Putamen (tissue), 1 donor: ENCODE data around the gene FAM124A.

ENCODE experiments used
- DNase-seq: peaks from one replicate; pipeline ENCODE4 v3.0.0-alpha.2; 2016; ENCODE audit warnings: low spot score

FAM124A gene, protein sequence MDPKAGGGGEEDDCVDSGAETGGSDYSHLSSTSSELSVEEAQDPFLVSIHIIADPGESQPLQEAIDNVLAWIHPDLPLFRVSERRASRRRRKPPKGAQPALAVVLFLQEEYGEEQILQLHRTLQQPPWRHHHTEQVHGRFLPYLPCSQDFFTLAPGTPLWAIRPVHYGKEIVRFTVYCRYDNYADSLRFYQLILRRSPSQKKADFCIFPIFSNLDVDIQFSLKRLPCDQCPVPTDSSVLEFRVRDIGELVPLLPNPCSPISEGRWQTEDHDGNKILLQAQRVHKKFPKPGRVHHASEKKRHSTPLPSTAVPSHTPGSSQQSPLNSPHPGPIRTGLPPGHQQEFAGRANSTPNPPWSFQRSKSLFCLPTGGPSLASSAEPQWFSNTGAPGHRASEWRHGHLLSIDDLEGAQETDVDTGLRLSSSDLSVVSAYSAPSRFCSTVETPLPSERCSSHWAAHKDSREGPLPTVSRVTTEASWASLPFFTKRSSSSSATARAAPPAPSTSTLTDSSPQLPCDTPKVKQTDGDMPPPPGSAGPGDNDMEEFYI

DNA sequence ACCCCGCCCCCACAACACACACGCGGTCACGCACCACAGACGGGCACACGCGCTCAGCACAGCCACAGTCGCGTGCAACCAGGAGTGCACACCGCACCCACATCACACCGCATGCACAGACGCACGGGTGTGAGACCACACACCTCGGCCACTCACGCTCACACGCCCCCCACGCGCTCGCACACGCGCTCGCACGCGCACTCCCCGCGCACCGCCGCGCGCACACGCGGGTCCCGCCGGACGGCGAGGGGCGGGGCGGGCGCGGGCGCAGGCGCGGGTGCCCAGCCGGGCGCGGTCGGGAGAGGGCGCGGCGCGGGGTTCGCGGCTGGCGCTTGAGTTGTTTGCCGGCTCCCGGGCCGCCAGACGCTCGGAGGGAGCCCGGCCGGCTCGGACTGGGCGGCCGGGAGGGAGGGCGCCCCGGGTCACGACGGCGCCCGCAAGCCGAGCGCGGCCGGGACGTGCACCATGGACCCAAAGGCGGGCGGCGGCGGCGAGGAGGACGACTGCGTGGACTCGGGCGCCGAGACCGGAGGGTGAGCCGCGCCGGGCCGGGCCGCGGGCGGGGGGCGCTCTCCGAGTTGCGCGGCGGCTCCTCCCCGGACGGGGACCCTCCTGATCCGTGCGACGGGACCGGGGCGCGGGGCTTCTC, at the start of gene FAM124A:
Gene FAM124A (plus strand): TSS at position 362 of the 649 bp plus-strand sequence. CDS start 104 bp downstream, at position 466.
- DNase-seq, result peak; percentile 77

DNA sequence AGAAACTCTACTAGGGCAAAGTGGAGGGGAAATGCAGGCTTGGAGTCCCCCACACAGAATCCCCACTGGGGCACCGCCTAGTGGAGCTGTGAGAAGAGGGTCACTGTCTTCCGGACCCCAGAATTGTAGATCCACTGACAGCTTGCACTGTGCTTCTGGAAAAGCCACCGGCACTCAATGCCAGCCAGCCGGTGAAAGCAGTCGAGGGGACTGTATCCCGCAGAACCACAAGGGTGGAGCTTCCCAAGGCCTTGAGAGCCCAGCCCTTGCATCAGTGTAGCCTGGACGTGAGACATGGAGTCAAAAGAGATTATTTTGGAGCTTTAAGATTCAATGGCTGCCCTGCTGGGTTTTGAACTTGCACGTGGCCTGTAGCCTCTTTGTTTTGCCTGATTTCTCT, 47.2 kb upstream of the FAM124A start:
- DNase-seq, result no peak

DNA sequence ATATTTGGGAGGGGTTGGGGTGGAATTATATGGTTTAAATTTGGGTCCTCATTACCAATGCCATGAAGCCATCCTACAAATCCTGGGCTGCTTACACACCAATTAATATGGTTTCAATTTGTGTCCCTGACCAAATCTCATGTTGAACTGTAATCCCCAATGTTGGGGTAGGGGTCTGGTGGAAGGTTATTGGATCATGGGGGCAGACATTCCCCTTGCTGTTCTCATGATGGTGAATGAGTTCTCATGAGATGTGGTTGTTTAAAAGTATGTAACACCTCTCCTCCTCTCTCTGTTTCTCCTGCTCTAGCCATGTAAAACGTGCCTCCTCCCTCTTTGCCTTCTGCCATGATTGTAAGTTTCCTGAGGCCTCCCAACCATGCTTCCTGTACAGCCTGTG, 46.6 kb upstream of the FAM124A start:
- no peak for DNase-seq

DNA sequence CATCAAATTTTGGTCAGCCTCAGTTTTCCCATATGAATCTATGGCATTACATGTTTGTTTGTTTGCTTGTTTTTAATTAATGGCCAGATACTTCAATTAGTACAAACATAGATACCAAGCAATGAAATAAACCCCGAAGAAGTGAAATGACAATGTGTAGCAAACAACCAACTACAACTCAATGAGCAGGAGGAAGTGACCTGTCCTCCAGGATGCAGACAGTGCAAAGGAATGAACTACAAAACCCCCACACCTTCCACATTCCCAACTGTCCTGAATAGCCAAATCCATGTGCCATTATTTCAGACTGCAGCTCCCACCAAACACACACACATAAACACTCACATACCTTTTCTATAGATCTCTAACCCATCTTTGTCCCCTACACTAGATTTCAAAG, 45.0 kb upstream of the FAM124A start:
- DNase-seq, result no peak

DNA sequence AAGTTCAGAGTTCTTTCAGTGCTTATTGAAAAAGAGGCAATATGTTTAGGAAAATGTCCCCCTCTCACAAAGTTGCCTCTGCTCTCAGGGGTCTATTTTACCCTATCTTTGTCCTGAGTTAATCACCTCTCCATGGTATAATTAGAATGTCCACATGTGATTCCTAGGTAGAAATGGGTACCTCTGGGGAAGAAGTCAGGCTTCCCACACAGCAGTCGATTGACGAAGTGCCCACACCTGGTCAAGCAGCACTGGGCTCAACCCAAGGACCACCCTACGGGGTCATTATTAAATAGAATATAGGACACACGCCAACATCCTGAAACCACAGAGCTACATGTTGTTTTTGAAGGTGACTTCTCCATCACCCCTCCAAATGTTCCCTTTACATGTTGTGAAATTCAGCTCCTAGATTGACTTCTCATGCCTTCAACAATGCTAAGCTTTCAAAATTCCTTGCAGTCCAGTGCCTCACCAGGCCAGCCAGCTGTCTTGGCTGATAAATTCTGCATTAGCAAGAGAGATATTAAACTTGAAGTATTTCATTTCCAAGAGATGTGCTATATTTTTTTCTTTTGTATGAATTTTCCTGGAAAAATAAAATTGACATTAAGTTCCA, 43.6 kb upstream of the FAM124A start:
- DNase-seq, result no peak

DNA sequence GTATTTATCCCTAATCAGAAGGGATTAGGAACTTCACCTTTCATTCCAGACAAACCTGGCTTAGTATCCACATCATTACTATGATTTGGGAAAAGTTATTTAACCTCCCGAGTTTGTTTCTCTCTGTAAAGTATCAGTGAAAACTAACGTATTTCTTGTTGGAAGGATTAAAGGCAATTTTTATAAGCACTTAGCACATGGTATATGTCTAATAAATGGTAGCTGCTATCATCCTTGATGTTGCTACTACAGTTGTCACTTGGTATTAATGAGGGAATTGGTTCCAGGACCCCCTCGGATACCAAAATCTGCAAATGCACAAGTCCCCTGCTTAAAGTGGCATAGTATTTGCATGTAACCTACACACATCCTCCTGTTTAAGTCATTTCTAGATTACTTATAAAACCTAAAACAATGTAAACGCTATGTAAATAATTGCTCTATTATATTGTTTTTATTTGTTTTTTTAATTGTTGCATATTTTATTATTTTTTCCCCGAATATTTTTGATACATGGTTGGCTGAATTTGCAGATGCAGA, 42.7 kb upstream of the FAM124A start:
- no peak for DNase-seq

DNA sequence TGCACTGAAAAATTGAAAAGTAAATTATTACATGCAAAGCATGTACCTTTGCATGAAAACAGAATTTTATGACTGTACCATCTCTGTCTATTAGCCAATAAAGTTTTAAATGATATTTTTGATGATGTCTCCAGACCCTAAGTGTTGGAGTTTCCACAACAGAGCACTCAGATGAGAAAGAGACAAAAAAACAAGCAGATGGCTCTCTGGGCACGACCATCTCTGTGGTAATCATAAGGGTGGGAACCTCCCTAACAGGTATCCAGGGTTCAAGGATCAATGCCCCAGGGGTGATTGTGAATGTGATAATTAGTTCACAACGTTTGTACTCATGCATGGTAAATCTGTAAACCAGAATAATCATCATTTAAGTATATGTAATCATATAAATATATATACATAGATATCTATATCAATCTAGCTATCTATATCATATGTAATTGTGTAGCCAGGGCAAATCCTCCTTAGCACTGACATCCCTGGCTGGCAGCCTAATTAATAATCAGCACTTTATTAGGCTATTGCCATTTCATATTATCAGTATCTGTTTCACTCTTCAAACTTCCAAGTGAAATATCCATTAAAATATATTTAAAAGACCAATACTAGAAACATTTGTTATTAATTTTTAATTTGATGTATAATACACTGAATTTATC, 41.2 kb upstream of the FAM124A start:
- DNase-seq, result no peak

DNA sequence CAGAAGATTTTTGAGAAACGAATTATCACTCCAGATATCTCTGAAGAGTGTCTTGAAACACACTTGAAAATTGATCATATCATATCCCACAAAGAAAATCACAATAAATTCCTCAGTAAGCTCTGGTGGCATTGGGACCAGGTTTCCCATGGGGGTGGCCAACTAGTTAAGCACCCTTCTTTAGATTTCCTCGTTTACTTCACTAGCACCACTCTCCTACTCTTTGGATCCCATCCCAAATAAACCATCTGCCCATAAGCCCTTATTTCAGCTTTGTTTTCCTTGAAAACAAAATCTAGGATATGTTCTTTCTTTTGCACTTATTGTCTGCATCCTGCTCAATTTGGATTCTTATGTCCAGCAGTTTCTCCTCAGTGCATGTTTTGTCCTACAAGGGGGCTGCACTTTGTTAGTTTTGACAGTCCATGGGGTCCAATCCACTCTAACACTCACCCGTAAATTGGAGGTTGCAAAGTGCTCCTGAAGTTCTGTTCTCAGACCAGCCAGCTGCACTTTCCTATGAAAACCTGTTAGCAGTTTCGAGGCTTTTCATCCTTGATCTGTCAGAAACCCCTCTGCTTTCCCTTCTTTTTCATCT, 40.3 kb upstream of the FAM124A start:
- DNase-seq, result no peak

DNA sequence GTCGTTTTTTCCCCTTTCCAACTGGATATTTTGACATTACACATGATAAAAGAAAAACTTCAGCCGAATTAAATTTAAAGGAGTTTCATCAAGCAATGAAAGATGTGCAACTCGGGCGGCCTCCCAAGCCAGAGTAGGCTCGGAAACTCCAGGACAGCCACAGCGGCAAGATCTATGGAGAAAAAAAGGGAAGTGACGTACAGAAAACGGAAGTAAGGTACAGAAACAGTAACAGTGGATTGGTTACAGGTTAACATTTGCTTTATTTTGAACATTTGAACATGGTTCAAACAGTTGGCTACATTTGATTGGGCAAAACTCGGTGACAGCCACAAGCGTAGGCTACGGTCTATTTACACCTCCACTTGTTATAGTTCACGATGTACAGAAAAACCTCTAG, 30.5 kb upstream of the FAM124A start:
- DNase-seq, result no peak

DNA sequence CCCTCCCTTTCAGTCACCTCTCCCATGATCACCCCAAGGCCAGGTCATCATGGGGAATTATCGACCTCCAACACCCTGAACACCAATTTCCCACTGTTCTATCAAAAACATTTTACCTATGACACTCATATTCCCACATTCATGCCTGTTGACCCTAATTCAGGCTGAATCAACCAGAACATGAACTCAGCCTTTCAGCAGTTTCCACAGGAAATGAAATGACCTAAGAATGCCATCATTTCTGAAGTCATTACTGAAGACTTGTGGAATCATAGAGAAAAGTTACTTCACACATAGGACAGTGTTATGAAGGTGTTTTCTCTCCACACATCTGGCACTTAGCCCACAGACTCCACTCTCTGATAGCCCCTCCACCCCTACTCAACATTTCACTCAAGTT, 29.9 kb upstream of the FAM124A start:
- no peak for DNase-seq

DNA sequence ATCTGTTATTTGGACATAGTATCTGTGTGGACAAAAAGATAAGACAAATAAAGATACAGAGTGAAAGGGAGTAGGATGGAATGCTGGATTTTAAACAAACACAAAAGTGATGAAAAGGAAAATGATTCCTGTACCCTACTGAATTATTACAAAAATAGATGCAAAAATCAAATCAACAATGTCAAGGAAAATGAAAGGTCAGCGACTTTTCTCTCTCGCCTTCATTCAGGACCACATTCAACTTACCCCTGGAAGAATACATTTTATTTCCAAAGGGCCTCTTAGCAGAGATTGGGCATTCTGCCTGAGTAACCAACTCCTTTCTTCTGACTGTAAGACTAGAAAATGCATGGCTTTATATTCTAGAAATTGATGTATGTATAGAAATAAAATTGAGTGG, 28.8 kb upstream of the FAM124A start:
- no peak for DNase-seq

DNA sequence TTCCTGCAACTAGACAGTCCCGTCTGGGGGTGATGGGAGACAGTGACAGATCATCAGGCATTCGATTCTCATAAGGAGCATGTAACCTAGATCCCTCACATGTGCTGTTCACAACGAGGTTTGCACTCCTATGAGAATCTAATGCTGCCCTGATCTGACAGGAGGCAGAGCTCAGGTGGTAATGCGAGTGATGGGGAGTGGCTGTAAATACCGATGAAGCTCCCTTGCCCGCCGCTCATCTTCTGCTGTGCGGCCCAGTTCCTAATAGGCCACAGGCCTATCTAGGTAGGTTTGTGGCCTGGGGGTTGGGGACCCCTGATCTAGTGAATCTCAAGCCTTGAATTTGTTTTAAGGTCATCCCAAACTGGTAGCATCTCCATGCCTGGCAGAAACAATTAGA, 27.3 kb upstream of the FAM124A start:
- DNase-seq, result no peak

DNA sequence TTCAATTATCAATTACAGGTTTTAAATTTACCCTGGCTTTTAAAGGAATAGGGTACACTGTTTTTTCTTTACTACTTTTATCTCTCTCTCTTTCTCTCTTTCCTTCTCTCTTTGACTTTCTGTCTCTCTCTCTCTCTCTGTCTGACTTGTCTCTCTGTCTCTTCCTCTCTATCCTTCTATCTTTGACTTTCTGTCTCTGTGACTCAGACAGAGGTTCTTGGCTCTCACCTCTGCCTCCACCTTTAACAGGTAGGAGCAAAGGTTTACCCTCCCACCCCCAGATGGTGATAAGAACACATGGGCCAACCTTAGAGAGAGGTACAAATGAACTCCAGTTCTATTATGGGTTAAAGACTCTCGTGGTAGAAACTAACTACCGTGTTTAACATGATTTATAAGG, 20.3 kb upstream of the FAM124A start:
- no peak for DNase-seq

DNA sequence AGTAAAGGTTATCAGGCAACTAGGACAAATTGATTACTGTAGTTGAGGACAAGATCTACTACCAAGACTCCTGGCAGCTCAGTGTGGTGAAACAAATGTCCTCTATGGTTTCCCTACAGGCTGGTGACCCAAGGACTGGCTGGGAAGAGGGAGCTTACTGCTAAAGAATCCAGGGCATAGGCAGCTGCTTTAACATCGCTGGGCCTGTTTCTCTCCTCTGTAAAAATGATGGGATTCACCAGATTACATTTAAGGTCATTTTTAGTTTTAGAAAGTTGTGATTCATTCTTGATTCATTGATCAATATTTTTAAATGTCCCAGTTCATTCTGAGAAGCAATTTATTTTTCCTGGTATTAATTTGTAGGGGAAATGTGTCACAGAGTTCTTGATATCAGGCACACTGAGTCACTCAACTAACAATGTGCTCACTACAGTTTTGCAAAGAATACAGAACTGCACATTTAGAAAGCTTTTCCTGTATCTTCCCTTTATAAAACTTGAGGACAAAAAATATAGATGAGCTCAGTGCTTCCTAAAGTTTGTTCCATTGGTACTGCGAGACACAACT, 19.6 kb upstream of the FAM124A start:
- no peak for DNase-seq

DNA sequence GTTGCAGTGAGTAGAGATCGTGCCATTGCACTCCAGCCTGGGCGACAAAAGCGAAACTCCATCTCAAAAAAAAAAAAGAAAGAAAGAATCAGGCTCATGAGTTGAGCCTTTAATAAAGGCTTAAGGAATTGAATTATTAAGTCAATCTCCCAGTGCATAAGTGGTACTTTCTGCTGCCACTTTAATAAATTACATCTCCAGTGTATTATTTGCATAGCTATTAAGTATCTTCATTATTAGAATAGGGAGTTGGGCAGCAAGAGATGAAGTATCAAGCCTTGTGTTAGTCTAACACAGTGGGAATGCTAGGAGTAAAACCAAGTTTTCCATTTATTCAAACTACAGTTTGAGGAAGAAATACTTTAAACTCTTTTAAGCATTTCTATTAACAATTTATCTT, 15.6 kb upstream of the FAM124A start:
- no peak for DNase-seq

DNA sequence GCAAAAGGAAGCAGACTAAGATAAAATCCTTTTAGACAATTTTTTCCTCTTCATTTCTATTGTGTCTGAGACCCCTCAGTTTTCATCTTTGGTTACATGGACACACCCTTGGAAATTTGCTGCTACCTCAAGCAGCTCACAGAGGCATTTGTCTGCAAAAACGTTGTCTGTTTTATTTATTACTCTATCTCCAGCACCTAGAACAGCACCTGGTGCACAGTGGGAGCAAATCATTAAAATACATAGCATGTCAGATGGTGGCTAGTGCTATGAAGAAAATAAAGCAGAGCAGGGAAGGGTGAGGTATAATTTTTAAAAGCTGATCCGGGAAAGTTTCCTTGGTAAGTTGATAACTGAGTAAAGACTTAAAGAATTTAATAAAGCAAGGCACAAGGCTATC, 14.3 kb upstream of the FAM124A start:
- no peak for DNase-seq

DNA sequence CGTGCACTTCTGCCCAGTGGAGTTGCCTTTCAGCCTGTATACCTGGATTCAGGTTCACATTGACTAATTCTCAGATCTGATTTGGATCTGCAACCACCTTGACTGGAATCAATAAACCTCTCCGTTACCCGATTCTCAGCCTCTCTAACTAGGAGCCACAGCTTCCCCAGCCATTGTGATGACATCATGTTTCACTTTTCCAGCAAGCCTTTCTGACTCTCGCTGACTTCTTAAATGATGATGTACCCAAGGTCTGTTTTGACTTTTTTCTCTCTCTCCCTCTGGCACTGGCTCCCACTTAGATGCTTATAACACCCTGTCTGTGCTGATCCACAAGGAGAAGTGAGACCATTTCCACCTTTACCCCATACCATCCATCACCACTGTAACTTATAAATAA, 13.5 kb upstream of the FAM124A start:
- no peak for DNase-seq

DNA sequence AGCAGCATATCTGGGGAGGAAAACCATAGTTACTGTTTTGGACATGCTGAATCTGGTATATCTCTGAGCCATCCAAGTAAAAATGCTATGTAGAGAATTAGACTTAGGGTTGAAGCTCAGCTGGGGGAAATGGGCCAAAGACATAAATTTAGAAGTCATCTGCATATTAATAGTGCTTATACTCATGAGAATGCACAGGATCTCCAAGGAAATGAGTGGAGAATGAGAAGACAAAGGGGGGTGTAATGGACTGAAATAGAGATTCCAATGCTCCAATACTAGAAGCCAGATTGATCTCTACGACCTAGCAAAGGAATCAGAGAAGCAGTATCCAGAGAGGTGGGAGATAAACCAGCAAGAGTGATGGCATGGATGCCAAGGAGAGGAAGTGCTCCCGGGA, 10.3 kb upstream of the FAM124A start:
- DNase-seq, result no peak

DNA sequence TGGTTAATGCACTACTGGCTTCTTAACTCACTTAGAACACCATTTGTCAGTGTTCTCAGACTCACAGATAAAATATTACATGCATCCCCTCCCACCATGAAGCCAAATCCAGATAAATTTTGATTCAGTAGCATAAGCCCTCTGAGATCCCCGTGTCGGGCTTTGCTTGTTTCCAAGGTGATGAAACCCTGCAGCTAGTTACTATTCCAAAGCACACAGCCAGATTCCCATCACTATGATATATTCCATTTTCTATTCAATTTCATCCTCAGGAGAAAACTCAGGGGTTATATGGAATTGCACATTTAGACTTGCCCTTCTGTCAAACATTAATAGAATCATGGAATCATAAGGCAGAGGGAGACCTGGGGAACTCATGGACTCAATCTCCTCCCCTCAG, 9.4 kb upstream of the FAM124A start:
- no peak for DNase-seq

DNA sequence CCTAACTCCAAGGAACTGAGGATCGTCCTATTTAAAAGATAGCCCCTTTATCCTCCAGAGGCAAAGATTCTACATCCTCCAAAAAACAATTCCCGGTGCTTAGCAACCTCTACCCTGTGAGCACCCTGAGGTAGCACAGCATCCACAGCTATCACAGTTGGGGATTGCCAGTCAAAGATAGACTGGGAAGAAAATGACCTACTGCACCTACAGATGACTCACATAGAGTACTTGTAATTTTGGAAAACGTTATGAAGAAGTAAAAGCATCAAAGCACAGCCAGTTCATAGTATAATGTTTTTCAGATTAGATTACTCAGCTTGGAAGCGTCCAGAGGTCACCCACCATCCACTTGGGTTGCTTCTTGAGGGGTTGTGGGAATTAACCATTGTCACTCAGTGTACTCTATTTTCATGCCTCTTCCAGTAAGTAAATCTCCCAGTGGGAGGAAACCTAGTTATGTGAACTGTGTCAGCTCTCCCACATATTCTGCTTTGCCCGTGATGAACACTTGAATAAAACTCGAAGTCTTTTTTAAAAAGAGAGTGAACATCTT, 8.9 kb upstream of the FAM124A start:
- DNase-seq, result peak; percentile 53

DNA sequence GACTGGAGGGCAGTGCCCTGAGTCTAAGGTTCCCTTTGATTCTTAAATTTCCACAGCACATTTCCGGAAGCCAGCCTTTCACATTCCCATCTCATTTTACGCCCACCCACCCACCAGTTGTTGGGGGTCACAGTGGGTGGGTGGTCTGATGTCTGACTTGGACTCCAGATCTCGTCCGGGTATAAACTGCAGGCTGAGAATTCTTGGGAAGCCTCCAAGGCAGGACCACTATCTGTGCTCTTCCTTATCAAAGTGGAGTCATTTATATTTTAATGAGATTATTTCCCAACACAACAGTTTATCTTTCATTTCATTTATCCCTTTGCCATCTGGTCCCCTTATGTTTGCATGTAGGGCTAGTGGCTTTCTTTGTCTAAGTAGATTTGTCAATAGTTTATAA, 3.6 kb upstream of the FAM124A start:
- DNase-seq, result no peak
